Testis (tissue), 2 donors: ENCODE results near the gene GABARAP.

ENCODE experiments used
- CTCF ChIP-seq, 3 experiments: fragments of 450-650 bp in 2 of 3; fragments of 200-600 bp in 1 of 3; sonication (generic) in 1 of 3; IDR thresholded peaks; one replicate each; pipeline ENCODE4 v1.5.1; 2016 to 2019; ENCODE audit warnings: antibody characterized with exemption in 3 of 3, mild to moderate bottlenecking in 2 of 3, moderate library complexity in 1 of 3
- POLR2A ChIP-seq: fragments of 450-650 bp; IDR thresholded peaks from one replicate; pipeline ENCODE4 v1.6.1; 2017; ENCODE audit warnings: antibody characterized with exemption, mild to moderate bottlenecking, moderate library complexity

GRCh38 chr17:7232114-7232513 is 10.1 kb downstream of the GABARAP start:
- no peak for TF ChIP-seq CTCF (IDR thresholded peaks at IDR 0.05)
- TF ChIP-seq POLR2A: no peak
